Measurements from ENCODE around the gene SYT1.

DNA sequence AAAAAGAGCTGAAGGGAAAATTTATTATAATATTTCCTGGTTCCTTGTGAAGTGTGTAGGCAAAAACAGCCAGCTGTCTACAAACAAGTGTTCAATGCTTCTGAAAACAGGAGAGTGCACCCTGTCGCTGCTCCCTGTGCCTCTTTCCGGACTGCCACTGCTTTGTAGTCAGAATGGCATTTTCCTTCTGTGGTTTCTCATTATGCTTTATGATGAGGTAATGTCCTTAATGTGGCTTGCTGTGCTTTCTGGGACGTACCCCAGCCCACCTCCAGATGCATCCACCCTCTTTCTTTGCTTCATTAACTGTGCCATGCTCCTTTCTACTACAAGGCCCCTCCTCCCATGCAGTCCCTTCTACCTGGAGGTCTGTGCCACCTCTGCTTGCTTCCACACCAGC, 148.1 kb downstream of the SYT1 start:
- TF ChIP-seq POLR2A (IDR thresholded peaks at IDR 0.05; ENCODE audit: extremely low read depth, insufficient read length) (no peak), MYC (IDR thresholded peaks at IDR 0.05; ENCODE audit: low read depth, low read length) (no peak)
- TF ChIP-seq, protein P1, sequence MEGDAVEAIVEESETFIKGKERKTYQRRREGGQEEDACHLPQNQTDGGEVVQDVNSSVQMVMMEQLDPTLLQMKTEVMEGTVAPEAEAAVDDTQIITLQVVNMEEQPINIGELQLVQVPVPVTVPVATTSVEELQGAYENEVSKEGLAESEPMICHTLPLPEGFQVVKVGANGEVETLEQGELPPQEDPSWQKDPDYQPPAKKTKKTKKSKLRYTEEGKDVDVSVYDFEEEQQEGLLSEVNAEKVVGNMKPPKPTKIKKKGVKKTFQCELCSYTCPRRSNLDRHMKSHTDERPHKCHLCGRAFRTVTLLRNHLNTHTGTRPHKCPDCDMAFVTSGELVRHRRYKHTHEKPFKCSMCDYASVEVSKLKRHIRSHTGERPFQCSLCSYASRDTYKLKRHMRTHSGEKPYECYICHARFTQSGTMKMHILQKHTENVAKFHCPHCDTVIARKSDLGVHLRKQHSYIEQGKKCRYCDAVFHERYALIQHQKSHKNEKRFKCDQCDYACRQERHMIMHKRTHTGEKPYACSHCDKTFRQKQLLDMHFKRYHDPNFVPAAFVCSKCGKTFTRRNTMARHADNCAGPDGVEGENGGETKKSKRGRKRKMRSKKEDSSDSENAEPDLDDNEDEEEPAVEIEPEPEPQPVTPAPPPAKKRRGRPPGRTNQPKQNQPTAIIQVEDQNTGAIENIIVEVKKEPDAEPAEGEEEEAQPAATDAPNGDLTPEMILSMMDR (IDR thresholded peaks at IDR 0.05; ENCODE audit: low read depth, low read length), result no peak
- TF ChIP-seq, protein P2, sequence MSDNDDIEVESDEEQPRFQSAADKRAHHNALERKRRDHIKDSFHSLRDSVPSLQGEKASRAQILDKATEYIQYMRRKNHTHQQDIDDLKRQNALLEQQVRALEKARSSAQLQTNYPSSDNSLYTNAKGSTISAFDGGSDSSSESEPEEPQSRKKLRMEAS (IDR thresholded peaks at IDR 0.05; ENCODE audit: low read depth, low read length), result no peak
